Panc1 (cell line): ENCODE data around the gene FSIP1. TPM values are rescaled to one million over a fixed set of nuclear protein-coding genes. Genes with fewer than 3 reads are reported as not detected.

ENCODE experiments used
- ATAC-seq: fragments of 200-7000 bp; cut with Tn5 transposase; 2 replicates; pipeline ENCODE4 v1.9.1; 2020; ENCODE audit warnings: mild to moderate bottlenecking, moderate library complexity
- BruUV-seq: library from RNA; stranded (reverse); fragments of 400-500 nt; replicated peaks from 2 replicates; lab custom pipeline; 2021; lab: Mats Ljungman, UMichigan
- CTCF ChIA-PET: fragments of 300-600 bp; sonication (Branson Sonifier 250); formaldehyde crosslinking; loops from one replicate; lab custom pipeline; 2022; ENCODE audit warnings: antibody characterized with exemption; lab: Charles Lee
- POLR2A ChIA-PET: fragments of 300-600 bp; sonication (Branson Sonifier 250); formaldehyde crosslinking; loops from one replicate; lab custom pipeline; 2022; ENCODE audit warnings: antibody characterized with exemption; lab: Charles Lee
- DNase-seq: peaks from one replicate; pipeline ENCODE4 v3.0.0-alpha.2; 2010; ENCODE audit warnings: low read depth, low spot score
- H3K27ac ChIP-seq: 2 replicates; pipeline ENCODE4 v1.5.1; 2011; ENCODE audit warnings: mild to moderate bottlenecking, low read length, inconsistent platforms
- H3K27me3 ChIP-seq: fragments of 200-500 bp; sonication (Bioruptor generic); 2 replicates; pipeline ENCODE4 v1.6.0; 2014; ENCODE audit warnings: low read length, inconsistent platforms; ENCODE audit not compliant: control insufficient read depth, insufficient read depth
- H3K36me3 ChIP-seq: fragments of 200-500 bp; sonication (Bioruptor generic); 2 replicates; pipeline ENCODE4 v1.5.1; 2014; ENCODE audit warnings: inconsistent platforms, mild to moderate bottlenecking, low read length, moderate library complexity; ENCODE audit not compliant: control insufficient read depth, insufficient read depth
- H3K4me1 ChIP-seq: 2 replicates; pipeline ENCODE4 v1.5.1; 2011; ENCODE audit warnings: inconsistent platforms, mild to moderate bottlenecking, low read length, moderate library complexity; ENCODE audit not compliant: control insufficient read depth, insufficient read depth
- H3K4me3 ChIP-seq, 2 experiments: 2 replicates each; pipeline ENCODE4 v1.5.1; 2011 to 2012; ENCODE audit warnings: low read depth in 2 of 2, low read length in 2 of 2, mild to moderate bottlenecking in 2 of 2, inconsistent platforms in 1 of 2, moderate library complexity in 1 of 2
- H3K9me3 ChIP-seq: fragments of 200-500 bp; sonication (Bioruptor generic); 2 replicates; pipeline ENCODE4 v1.5.1; 2014; ENCODE audit warnings: low read depth, mild to moderate bottlenecking, inconsistent platforms, low read length, moderate library complexity; ENCODE audit not compliant: control insufficient read depth, insufficient read depth
- CTCF ChIP-seq: fragments of 450-650 bp; IDR thresholded peaks from 2 replicates; pipeline ENCODE4 v1.5.1; 2017; ENCODE audit warnings: mild to moderate bottlenecking
- POLR2AphosphoS5 ChIP-seq: IDR thresholded peaks from 2 replicates; pipeline ENCODE4 v1.6.1; 2012; ENCODE audit warnings: mild to moderate bottlenecking, low read depth, low read length, moderate library complexity
- REST ChIP-seq, 2 experiments: IDR thresholded peaks; 2 replicates each; pipeline ENCODE4 v1.6.1; 2011 to 2012; ENCODE audit warnings: low read depth in 2 of 2, control low read depth in 1 of 2, low read length in 1 of 2, mild to moderate bottlenecking in 1 of 2, moderate library complexity in 1 of 2; ENCODE audit not compliant: insufficient read depth in 1 of 2
- SIN3A ChIP-seq: IDR thresholded peaks from 2 replicates; pipeline ENCODE4 v1.6.1; 2012; ENCODE audit warnings: low read depth, mild to moderate bottlenecking, low read length, moderate library complexity, borderline replicate concordance; ENCODE audit not compliant: insufficient read depth
- in situ Hi-C: cut with HindIII; loops from 2 replicates; pipeline ENCODE4 v1.10.0; 2016; ENCODE audit warnings: low sequenced_read_pairs, low pct_unique_long_range_greater_than_20kb
- intact Hi-C: fragments of 100-400 bp; cut with micrococcal nuclease; formaldehyde crosslinking; loops from one replicate; pipeline ENCODE4 v1.10.0; 2022; ENCODE audit not compliant: unreplicated experiment
- total RNA-seq: library from RNA; stranded (reverse); gene quantifications from one replicate; pipeline ENCODE4 v1.2.1, GENCODE V29; 2021; ENCODE audit not compliant: unreplicated experiment

Gene FSIP1
- total RNA-seq, 1 experiment from 2014 or later, result 1.4 TPM

- TF ChIP-seq REST (IDR thresholded peaks at IDR 0.05; ENCODE audit: insufficient read depth in 1 of 2, low read depth in 2 of 2, low read length in 1 of 2), result no peak
- no peak for TF ChIP-seq CTCF
- TF ChIP-seq SIN3A, result no peak
- H3K27ac ChIP-seq, result no peak overlapping the region
- no TSS peak for BruUV-seq
- intact Hi-C loops, result no loop called here
- no peaks in the 10 kb centered on the region for H3K27me3 ChIP-seq
- no peak for DNase-seq
- H3K4me1 ChIP-seq, result no peaks in the 10 kb centered on the region
- no peaks in the 10 kb centered on the region for H3K36me3 ChIP-seq
- no peak overlapping the region for H3K4me3 ChIP-seq
- in situ Hi-C loops, result no loop called here
- ChIA-PET CTCF (no interaction called here), POLR2A (no interaction called here)
- ATAC-seq, result no peak
- H3K9me3 ChIP-seq, result no peaks in the 10 kb centered on the region
These were observed 165.7 kb downstream of the FSIP1 start for GRCh38 chr15:39616731-39617455.

GRCh38 chr15:39613861-39614260 lies 168.8 kb downstream of the FSIP1 start:
- H3K9me3 ChIP-seq, result peaks cover 6% of the 10 kb centered on the region; the same call in 1 of the 2 replicates
- in situ Hi-C loops (no loop called here), intact Hi-C loops (no loop called here)
- ATAC-seq (no peak), DNase-seq (no peak)
- no peaks in the 10 kb centered on the region for H3K4me1 ChIP-seq
- CTCF ChIA-PET, result no interaction called here
- no peak overlapping the region for H3K27ac ChIP-seq
- POLR2A ChIA-PET, result no interaction called here
- H3K27me3 ChIP-seq, result no peaks in the 10 kb centered on the region
- no peak overlapping the region for H3K4me3 ChIP-seq
- H3K36me3 ChIP-seq, result no peaks in the 10 kb centered on the region
- no peak for TF ChIP-seq SIN3A
- TF ChIP-seq POLR2AphosphoS5, result no peak
- no peak for TF ChIP-seq REST (IDR thresholded peaks at IDR 0.05; ENCODE audit: insufficient read depth in 1 of 2, low read depth in 2 of 2, low read length in 1 of 2)
- TF ChIP-seq CTCF, result no peak
- BruUV-seq, result no TSS peak
